Germinal center (tissue), 1 donor: ENCODE results near the gene PHKG1.
"Not testable (repeated sequence)": the region's sequence is repeated elsewhere in the genome, so short reads cannot be mapped to it uniquely, and the experiment has no call there.

ENCODE experiments used
- DNase-seq: peaks from one replicate; pipeline ENCODE4 v3.0.0; 2012; ENCODE audit warnings: mixed read lengths, low spot score

The PHKG1 gene

DNA sequence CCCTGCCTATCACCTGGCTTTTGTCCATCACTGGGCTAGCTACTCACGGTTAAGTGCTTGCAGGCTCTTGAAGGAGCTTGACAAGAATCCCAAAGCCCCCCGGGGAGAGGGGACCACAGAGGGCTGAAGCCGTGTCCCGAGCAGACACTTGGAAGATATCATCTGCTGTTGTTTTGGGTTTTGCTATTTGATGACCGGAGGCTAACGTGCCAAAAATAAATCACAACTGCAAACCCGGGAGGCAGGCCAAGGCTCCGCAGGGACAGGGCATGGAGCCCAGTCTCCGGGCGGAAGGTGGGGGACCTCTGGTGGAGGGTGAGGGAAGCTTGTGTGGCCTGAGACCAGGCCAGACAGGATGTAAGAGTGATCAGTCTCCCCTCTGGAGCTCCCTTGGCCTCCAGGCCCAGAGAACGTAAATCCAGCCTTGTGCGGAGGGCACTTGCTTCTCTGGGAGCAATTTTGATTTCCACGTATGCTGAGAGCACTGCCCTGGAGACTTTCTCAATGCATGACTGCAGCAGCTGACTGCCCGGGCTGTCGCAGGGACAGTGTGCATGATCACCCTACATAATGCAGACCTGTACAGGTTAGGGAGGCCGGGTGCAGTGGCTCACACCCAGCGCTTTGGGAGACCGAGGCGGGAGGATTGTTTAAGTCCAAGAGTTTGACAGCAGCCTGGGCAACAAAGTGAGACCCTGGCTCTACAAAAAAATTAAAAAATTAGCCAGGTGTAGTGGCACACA, at the start of gene PHKG1:
Gene PHKG1 (minus strand): TSS at position 164 of the 743 bp plus-strand sequence. CDS start 4,011 bp downstream, outside the sequence.
- no peak for DNase-seq

DNA sequence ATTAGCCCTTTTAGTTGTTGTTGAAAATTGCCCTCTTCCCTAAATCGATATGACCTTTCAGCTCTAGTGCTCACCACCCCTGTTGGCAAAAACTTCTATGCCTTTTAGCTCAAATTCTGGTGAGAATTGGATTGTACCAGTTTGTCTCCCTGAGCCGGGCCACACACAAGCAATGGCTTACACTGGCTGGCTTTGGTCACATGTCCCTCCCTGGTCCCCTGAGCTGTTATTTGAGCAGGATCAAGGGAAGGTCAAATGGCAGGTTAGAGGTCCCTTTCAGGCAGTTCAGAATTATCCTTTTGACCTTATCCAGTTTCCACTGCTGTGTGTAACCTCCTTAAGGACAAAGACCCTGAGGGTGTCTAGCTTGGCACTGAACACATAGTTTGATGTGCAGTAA, 38.3 kb upstream of the PHKG1 start:
- not testable (repeated sequence) for DNase-seq

DNA sequence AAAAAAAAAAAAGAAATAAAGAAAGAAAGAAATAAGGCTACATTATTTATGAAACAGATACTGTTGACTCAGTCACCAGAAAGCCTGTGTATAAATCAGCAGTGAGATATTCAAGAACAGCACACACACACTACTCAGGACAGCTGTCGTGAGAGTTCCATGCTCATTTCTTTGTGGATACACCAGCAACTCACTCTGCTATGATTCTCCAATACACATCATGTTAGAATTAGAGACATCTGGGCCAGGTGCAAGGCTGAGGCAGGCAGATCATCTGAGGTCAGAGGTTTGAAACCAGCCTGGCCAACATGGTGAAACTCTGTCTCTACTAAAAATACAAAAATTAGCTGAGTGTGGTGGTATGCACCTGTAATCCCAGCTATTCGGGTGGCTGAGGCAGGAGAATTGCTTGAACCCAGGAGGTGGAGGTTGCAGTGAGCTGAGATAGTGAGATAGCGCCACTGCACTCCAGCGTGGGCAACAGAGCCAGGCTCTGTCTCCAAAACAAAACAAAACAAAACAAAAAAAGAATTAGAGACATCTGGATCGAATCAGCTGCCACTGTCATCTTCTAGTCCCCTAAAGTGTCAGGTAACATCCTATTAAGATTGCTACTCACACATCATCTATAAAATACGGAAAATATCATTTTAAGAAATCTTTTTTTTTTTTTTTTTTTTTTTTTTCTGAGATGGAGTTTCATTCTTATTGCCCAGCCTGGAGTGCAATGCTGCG, 34.7 kb upstream of the PHKG1 start:
- DNase-seq: no peak

DNA sequence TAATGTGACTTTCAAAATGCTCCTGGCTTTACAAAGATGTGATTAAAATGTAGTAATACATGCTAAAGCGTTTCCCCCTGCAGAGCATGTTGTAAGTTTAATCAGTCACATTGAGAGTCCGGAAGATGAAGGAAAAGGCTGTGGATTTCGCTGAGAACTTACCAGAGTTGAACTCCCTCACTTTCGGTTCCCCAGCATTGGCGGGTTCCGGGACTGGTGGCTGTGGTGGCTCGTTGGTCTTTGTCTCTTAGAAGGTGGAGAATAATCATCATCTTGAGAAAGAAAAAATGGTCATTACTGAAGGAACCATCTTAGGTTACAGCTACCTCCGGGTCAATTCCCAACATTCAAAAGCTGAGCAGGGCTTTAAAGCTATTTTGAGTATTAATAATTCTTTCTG, 33.1 kb upstream of the PHKG1 start:
- no peak for DNase-seq

DNA sequence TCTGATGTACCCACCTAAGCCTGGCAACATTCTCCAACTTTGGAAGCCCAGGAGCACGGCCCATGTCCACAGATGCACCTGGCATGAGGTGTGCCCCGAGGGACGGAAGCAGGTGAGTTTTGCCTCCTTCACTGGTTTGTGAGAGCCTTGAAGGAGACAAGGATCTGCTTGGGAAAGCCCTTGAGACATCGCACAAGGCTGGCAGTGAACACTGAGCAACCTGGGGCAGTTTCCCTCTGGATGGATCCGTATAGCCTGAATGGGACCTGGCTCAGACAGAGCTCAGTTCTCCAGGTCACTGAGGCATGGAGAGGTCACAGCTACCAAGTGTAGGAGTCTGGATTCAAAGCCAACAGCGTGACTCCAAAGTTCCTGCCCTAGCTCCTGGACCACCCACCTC, 32.2 kb upstream of the PHKG1 start:
- no peak for DNase-seq

DNA sequence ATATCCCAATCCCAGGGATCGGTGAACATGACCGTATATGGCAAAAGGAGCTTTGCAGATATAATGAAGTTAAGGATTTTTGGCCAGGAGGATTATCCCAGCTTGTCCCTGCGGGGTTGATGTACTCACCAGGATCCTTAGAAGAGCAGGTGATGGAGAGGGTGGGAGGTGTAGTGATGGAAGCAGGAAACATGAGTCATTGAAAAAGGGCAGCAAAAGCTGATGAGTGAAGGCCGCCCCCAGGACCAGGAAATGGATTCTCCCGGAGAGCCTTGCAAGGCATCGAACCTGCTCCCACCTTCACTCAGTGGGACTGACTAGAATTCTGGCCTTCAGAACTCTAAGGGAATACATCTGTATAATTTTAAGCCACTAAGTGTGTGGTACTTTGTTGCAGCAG, 28.7 kb upstream of the PHKG1 start:
- no peak for DNase-seq

DNA sequence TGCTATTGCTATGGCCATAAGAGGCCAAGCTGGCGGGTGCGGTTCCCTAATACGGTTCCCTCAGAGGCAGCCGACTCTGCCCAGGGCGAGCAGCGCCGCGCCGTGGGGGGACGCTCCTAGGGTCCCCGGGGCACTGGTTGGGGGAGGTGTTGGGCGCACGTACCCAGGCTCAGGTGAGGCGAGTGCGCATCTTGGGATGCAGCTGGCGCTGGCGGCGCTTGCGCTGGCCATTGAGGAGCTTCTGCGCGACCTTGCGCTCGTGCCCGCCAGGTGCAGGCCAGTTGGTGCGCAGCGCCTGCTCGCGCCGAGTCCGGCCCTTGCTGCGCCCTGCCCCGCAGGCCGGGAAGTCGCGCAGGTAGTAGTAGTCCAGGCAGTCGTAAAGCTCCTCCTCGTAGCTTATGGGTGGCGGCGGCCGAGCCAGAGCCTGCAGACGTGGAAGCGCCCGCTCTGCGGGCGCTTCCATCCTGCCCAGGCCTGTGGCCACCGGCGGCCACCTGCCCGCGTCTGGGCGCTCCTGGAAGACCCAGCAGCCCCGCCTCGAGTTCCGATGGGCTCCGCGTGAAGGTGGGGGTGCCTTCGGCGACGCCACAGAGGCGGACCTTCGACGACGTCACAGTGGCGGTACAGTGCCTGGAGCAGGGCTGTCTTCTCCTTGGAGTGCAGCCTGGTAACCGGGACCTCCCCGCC, 23.2 kb upstream of the PHKG1 start, which contains the start of gene NUPR2:
Gene NUPR2 (minus strand): TSS at position 566 of the 687 bp plus-strand sequence. CDS start 103 bp downstream, at position 463.
- DNase-seq: no peak

DNA sequence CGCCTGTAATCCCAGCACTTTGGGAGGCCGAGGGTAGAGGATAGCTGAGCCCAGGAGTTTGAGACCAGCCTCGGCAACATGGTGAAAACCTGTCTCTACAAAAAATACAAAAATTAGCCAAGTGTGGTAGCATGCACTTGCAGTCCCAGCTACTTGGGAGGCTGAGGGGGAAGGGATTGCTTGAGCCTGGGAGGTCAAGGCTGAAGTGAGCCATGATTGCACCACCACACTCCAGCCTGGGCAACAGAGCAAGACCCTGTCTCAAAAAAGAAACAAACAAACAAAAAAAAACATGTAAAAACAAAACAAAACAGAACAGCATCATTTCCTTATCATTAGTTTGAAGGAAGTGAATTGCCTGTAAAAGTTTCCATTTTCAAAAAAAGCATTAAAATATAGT, 19.5 kb upstream of the PHKG1 start:
- DNase-seq: not testable (repeated sequence)

DNA sequence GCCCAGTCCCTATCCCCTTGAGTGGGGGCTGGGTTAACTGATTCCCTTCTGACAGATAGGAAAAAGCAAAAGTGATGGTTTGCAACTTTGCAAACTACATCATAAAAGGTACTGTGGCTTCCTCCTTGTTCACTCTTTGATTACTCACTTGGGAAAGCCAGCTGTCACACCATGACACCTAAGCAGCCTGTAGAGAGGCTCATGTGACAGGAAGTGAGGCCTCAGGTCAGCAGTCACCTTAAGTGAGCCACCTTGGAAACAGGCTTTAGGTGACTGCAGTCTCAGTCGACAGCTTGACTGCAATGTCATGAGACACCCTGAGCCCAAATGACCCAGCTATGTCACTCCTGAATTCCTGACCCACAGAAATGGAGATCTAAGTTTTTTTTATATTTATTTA, 17.9 kb upstream of the PHKG1 start:
- no peak for DNase-seq

DNA sequence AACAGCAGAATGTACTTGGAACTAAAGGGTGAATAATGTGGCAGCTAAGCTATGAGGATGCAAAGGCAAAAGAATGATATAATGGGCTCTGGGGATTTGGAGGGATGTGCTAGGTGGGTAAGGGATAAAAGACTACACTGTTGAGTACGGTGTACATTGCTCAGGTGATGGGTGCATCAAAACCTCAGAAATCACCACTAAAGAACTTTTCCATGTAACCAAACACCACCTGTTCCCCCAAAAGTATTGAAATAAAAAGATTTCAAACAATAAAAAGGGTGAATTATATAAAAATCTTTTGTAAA, 15.2 kb upstream of the PHKG1 start:
- DNase-seq: no peak

DNA sequence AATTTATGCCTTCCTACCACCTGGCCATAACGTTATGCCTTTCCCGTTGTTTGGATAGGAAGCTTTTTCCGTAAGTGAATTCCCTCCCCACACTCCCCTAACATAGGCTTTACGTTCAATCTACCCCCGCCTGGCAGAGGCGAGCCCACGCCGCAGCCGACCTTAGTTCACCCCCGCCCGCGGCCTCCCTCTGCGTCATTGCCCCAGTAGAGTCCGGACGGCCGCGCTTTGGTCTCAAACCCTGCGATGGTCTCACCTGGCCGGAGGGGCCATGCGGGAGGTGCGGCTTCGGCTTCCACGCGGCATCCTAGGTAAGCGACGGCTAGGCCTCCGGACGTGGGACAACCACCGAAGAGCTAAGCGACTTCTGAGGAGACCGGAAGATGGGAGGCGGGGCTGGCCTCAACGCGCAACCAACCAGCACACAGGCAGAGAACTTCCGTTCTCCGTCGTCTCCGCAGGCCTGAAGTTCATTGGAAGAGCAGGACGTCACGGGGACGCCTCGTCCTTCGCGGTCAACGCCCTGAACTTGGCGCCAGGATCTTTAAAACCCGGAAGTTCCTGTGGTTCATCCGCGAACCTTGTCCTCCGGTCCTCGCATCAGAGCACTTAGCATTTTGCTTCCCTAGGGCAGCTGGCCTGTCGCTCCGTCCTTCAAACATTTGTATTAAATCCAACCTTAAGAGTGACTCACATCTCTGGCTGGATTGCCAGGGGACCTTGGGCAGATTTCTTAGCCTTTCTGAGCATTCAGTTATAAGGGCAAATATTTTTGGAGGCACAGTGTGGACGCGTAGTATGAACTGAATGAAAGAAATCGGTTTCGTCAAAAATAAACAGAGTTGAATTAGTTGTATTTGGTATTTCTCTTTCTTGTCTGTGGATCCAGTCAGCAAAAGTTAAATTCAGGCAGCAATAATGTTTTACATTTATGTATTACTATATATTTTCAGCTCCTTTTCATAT, 13.6 kb upstream of the PHKG1 start, which contains the start of gene CHCHD2:
Gene CHCHD2 (minus strand): TSS at position 369 of the 966 bp plus-strand sequence. CDS start 63 bp downstream, at position 306.
- peak; percentile 97 for DNase-seq

DNA sequence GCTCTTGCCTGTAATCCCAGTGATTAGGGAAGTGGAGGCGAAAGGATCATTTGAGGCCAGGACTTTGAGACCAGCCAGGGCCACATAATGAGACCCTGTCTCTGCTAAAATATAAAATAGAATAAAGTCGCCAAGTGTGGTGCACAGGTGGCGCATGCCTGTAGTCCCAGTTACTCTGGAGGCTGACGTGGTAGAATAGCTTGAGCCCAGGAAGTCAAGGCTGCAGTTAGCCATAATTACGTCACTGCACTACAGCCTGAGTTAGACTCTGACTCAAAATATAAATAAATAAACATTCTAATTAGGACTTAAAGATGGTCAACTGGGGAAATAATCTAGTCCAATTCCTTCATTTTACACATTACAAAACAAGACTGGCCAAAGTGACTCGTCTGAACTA, 12.8 kb upstream of the PHKG1 start:
- DNase-seq: no peak

DNA sequence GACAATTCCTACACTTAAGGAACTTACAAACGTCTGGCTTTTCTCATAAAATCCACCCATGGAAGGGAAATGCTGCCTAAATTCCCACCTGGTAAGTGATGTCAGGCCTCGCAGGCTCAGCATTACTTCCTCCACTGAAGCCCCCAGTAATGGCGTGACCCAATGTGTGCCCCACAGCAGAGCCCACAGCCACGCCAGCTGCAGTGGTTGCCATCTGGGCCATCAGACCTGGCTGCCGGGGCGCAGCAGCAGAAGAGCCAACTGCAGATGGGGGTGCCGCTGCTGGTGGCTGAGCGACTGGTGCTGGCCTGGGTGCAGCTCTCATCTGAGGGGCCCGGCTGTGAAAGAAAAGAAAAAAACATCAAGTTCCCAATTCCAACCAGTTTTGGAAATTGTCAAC, 11.4 kb upstream of the PHKG1 start:
- not testable (repeated sequence) for DNase-seq

DNA sequence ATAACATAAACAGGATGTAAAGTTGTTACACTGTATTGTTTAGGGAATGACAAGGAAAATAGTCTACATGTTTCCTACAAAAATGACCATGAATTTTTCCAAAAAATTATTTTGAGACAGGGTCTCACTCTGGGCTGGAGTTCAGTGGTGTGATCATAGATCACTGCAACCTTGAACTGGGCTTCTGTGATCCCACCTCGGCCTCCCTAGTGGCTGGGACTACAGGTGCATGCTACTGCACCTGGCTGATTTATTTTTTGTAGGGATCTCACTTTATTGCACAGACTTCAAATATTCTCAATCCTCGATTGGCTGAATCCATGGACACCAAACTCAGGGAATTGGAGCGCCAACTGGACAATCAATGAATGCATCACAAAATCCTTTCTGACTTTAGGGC, 6.9 kb upstream of the PHKG1 start:
- no peak for DNase-seq

DNA sequence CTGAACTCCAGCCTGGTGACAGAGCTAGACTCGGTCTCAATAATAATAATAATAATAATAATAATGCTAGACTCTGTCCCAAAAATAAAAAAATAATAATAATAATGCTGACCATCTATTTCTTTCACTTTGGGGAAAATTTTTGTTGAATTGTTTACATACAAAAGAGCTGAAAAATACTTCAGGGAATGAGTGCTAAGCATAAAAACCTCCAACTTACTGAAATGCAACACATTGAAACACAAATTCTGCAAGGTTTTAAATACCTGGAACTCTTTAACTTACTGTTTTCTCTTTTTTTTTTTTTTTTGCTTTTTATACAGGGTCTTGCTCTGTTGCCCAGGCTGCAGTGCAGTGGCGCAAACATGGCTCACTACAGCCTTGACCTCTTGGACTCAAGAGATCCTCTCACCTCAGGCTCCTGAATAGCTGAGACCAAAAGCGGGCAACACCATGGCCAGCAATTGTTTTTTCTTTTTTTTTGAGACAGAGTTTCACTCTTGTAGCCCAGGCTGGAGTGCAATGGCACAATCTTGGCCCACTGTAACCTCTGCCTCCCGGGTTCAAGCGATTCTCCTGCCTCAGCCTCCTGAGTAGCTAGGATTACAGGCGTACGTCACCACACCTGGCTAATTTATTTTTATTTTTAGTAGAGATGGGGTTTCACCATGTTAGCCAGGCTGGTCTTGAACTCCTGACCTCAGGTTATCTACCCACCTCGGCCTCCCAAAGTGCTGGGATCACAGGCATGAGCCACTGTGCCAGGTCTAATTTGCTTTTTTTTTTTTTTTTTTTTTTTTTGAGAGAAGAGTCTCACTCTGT, 5.6 kb upstream of the PHKG1 start:
- DNase-seq: not testable (repeated sequence)

DNA sequence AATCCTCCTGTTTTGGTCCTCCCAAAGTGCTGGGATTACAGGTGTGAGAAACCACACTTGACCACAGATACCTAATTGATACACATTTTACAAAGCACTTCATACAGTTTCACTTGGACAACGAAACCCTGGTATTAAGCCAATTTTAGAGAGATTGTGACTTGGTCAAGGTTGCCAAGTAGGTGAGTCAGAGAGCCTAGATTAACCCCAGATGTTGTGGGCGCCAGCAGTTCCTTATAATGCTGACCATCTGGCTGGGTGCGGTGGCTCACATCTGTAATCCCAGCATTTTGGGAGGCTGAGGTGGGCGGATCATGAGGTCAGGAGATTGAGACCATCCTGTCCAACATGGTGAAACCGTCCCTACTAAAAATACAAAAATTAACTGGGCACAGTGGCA, 4.9 kb upstream of the PHKG1 start:
- DNase-seq: no peak

DNA sequence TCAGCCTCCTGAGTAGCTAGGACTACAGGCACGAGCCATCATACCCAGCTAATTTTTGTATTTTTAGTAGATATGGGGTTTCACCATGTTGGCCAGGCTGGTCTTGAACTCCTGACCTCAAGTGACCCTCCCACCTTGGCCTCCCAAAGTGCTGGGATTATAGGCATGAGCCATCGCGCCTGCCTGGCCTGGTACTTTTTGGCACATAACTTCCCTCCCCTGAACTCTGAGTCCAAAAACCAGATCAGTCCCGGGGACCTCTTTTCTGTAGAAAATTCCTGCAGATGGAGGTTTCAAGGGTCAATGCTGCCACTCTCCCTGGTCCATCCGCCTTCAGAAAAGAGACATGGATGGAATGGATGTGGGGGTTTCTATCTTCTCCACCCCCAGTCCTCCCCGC, 364 bp downstream of the PHKG1 start:
- DNase-seq: not testable (repeated sequence)

DNA sequence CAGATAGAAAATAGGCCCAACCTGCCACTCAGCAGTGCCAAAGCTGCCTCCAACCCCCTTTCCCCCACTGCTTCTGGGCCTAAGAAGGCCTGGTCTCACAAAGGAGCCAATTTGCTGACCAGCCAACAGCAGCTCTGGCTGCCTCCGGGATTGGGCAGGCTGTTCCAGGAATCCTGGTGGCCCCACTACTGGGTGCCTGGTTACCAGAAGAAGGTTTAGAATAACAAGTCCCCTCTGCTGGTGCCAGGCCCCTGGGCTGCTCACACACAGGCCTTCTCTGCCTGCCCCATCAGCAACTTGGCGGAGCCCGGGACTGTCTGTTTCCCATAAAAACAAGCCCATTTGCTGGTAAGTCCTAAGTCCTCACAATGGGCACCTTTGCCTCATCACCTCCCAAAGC, 1.2 kb downstream of the PHKG1 start:
- no peak for DNase-seq

DNA sequence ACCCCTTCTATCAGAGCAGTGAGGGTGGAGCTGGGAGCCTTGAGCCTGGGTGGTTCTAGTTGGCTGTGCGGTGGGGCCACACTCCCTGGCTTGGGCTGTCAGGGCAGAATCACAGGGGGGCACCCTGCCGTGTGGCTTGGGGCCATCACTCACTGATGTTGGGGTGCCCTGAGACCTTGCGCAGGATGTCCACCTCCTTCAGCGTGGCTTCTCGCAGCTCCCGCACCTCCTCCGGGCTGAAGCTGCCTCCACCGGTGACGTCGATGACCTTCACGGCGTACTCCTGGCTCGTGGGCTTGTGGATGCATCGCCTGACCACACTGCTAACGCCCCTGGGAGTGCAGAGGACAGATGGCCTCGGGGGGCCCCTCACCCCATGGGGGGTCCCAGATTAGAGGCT, 5.3 kb downstream of the PHKG1 start:
- DNase-seq: no peak

DNA sequence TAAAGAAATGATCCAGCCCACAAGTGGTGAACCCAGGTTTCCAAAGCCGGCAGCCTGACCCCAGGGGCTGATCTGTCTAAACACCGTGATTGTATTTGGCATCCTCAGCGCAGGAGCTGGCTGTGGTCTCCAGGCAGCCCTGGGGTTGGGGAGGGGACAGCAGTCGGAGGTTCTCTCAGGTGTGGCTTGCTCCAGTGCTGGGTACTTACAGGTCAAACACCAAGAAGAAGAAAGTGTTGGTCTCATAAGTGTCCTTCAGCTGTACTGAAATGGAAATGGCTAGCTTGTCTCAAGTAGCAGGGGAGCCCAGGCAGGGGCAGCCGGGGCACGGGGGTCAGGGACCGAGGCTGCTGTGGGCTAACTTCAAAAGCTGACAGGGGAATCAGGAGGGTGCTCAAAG, 6.0 kb downstream of the PHKG1 start:
- no peak for DNase-seq
